ENCODE results near the gene MRPL22. TPM values are rescaled to one million over a fixed set of nuclear protein-coding genes. Genes with fewer than 3 reads are reported as not detected.
A peak's percentile ranks its signal among the peaks of the same experiment; 100 is the strongest.

The MRPL22 gene
- 10 to 100 TPM; 14.4 to 35.2 TPM for total RNA-seq

GRCh38 chr5:154940772-154941620, at the start of gene MRPL22:
TSS of gene MRPL22 (plus strand) at chr5:154941073. CDS start at chr5:154941111, 38 bp downstream.
- Histone ChIP-seq H3K9me3 (no peaks in the 10 kb centered on the region), H3K4me1 (replicated peaks) (peaks cover 7% of the 10 kb centered on the region), H3K36me3 (no peaks in the 10 kb centered on the region), H3K4me3 (peak within 1 kb of the TSS; percentile 55 to 56), H3K27me3 (replicated peaks; ENCODE audit: insufficient read depth) (no peaks in the 10 kb centered on the region), H3K27ac (peak within 1 kb of the TSS; percentile 59 to 66)
- TF ChIP-seq CTCF (IDR thresholded peaks at IDR 0.05) (peak in 2 of 4 experiments; percentile 40 to 44), POLR2A (IDR thresholded peaks at IDR 0.05) (peak; percentile 60), POLR2AphosphoS5 (IDR thresholded peaks at IDR 0.05) (peak; percentile 96)
- DNase-seq (ENCODE audit: low spot score) = peak; percentile 89
- intact Hi-C loops (cut with DNase I) = loop anchor here (5.0 kb wide), 1 partner anchor 84 kb away; the partner anchor contains the start of gene CNOT8
- WGBS = under 1% methylated on average over 40 of the region's 40 CpGs

- H3K9me3 ChIP-seq = no peaks in the 10 kb centered on the region
- no peaks in the 10 kb centered on the region for H3K4me1 ChIP-seq (replicated peaks)
- no peak for DNase-seq (ENCODE audit: low spot score)
- intact Hi-C loops (cut with DNase I) = no loop called here
- 86% methylated on average over 13 of the region's 13 CpGs for WGBS
- H3K27ac ChIP-seq = no peak overlapping the region
- H3K4me3 ChIP-seq = no peak overlapping the region
- H3K27me3 ChIP-seq (replicated peaks; ENCODE audit: insufficient read depth) = no peaks in the 10 kb centered on the region
- H3K36me3 ChIP-seq = peaks cover 4 to 5% of the 10 kb centered on the region in 2 donors
- no peak for TF ChIP-seq POLR2AphosphoS5 (IDR thresholded peaks at IDR 0.05)
- no peak for TF ChIP-seq POLR2A (IDR thresholded peaks at IDR 0.05)
- TF ChIP-seq CTCF (IDR thresholded peaks at IDR 0.05) = no peak
These were observed 48.5 kb upstream of the MRPL22 start for GRCh38 chr5:154892369-154892771.

GRCh38 chr5:154893381-154893780, 47.5 kb upstream of the MRPL22 start:
- intact Hi-C loops (cut with DNase I) = no loop called here
- DNase-seq (ENCODE audit: low spot score) = no peak
- TF ChIP-seq POLR2A (IDR thresholded peaks at IDR 0.05) (no peak), POLR2AphosphoS5 (IDR thresholded peaks at IDR 0.05) (no peak), CTCF (IDR thresholded peaks at IDR 0.05) (no peak)
- Histone ChIP-seq H3K9me3 (no peaks in the 10 kb centered on the region), H3K4me3 (no peak overlapping the region), H3K27ac (no peak overlapping the region), H3K4me1 (replicated peaks) (no peaks in the 10 kb centered on the region), H3K27me3 (replicated peaks; ENCODE audit: insufficient read depth) (no peaks in the 10 kb centered on the region), H3K36me3 (peaks cover 5% of the 10 kb centered on the region in 2 donors)
- 89% methylated on average over 5 of the region's 5 CpGs for WGBS

GRCh38 chr5:154895606-154896561, 45.0 kb upstream of the MRPL22 start:
- no peak for TF ChIP-seq POLR2A (IDR thresholded peaks at IDR 0.05)
- WGBS = 86% methylated on average over 14 of the region's 14 CpGs
- Histone ChIP-seq H3K36me3 (peaks cover 3 to 5% of the 10 kb centered on the region in 2 donors), H3K27me3 (replicated peaks; ENCODE audit: insufficient read depth) (no peaks in the 10 kb centered on the region), H3K9me3 (no peaks in the 10 kb centered on the region), H3K27ac (no peak overlapping the region), H3K4me3 (no peak overlapping the region), H3K4me1 (replicated peaks) (no peaks in the 10 kb centered on the region)
- DNase-seq (ENCODE audit: low spot score) = no peak
- intact Hi-C loops (cut with DNase I) = no loop called here

- H3K27me3 ChIP-seq (replicated peaks; ENCODE audit: insufficient read depth) = no peaks in the 10 kb centered on the region
- DNase-seq (ENCODE audit: low spot score) = no peak
- intact Hi-C loops (cut with DNase I) = no loop called here
- no peak overlapping the region for H3K27ac ChIP-seq
- peaks cover 0 to 3% of the 10 kb centered on the region in 2 donors for H3K36me3 ChIP-seq
- H3K4me1 ChIP-seq (replicated peaks) = no peaks in the 10 kb centered on the region
- H3K4me3 ChIP-seq = no peak overlapping the region
- TF ChIP-seq POLR2AphosphoS5 (IDR thresholded peaks at IDR 0.05) = no peak
- TF ChIP-seq POLR2A (IDR thresholded peaks at IDR 0.05) = no peak
- TF ChIP-seq CTCF (IDR thresholded peaks at IDR 0.05) = no peak
- no peaks in the 10 kb centered on the region for H3K9me3 ChIP-seq
These were observed 44.2 kb upstream of the MRPL22 start for GRCh38 chr5:154896562-154897165.
